ENCODE results near the gene RGS17. TPM values are rescaled to one million over a fixed set of nuclear protein-coding genes. Genes with fewer than 3 reads are reported as not detected.

RGS17 gene
- total RNA-seq, 1 experiment from 2014 or later: 0.70 TPM

- H3K79me2 ChIP-seq (ENCODE audit: low read depth): no peaks in the 10 kb centered on the region
- 0 out of 2 replicates have a peak, but pooled peaks cover 1% of the 10 kb centered on the region for H3F3A ChIP-seq (ENCODE audit: insufficient read depth, low read depth)
- H3K36me3 ChIP-seq (ENCODE audit: low read depth): no peaks in the 10 kb centered on the region
- ChIA-PET CTCF (no interaction called here), POLR2A (ENCODE audit: unreplicated experiment) (no interaction called here)
- no peaks in the 10 kb centered on the region for H3K27me3 ChIP-seq (ENCODE audit: insufficient read depth, low read depth)
- intact Hi-C loops (cut with micrococcal nuclease; ENCODE audit: unreplicated experiment): no loop called here
- no peak for DNase-seq
- H4K20me1 ChIP-seq (ENCODE audit: insufficient read depth): no peaks in the 10 kb centered on the region
- no peaks in the 10 kb centered on the region for H3K9me2 ChIP-seq (ENCODE audit: insufficient read depth)
- H2AFZ ChIP-seq: no peak overlapping the region
- no peaks in the 10 kb centered on the region for H3K9me3 ChIP-seq (ENCODE audit: insufficient read depth, low read depth)
- 0 out of 2 replicates have a peak, but pooled peaks cover 2% of the 10 kb centered on the region for H3K4me1 ChIP-seq (replicated peaks; ENCODE audit: insufficient read depth)
- no peak overlapping the region for H3K4me2 ChIP-seq
- H3K27ac ChIP-seq: no peak overlapping the region
- no peak overlapping the region for H3K4me3 ChIP-seq
- BruUV-seq (replicated peaks): no TSS peak
- TF ChIP-seq EZH2 (IDR thresholded peaks at IDR 0.05; ENCODE audit: low read depth) (no peak), CTCF (conservative IDR thresholded peaks at IDR 0.05) (no peak)
These were observed 173.3 kb downstream of the RGS17 start for GRCh38 chr6:152957796-152958195.

Other genes starting within 250 kb of the RGS17 start
- gene FBXO5, start 148.2 kb downstream of the RGS17 start, total RNA-seq (2021): 14.8 and 20.6 TPM in 2 replicates
- 5.7 and 8.0 TPM in 2 replicates for gene MTRF1L, start 128.6 kb downstream of the RGS17 start, total RNA-seq (2021)